GM18868 (cell line): ENCODE data around the gene FAM89A.
"Not testable (repeated sequence)": the region's sequence is repeated elsewhere in the genome, so short reads cannot be mapped to it uniquely, and the experiment has no call there.

ENCODE experiments used
- ATAC-seq: cut with Tn5 transposase; IDR thresholded peaks from one replicate; pipeline ENCODE4 v1.9.1; 2021; ENCODE audit warnings: mild to moderate bottlenecking, moderate library complexity; ENCODE audit not compliant: unreplicated experiment

Gene FAM89A

GRCh38 chr1:231000201-231000600 lies 39.9 kb downstream of the FAM89A start:
- no peak for ATAC-seq

DNA sequence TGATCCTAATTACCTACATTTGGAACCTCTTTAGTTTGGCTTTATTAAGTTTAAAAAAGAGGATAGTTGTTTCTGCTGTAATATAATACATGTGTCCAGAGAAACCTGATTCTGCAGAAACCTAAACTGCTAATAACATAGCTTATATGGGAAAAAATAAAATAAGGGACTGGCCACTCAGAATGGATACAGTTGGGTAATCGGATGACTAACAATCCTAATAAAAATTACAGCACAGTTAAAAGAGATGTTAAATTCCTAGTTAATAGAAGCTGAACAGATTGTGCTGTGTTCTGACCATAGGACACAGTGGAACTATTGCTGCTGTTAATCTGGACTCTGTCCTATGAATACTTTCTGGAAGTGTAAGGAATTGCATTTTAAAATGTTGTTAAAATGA lies 45.2 kb downstream of the FAM89A start:
- no peak for ATAC-seq

DNA sequence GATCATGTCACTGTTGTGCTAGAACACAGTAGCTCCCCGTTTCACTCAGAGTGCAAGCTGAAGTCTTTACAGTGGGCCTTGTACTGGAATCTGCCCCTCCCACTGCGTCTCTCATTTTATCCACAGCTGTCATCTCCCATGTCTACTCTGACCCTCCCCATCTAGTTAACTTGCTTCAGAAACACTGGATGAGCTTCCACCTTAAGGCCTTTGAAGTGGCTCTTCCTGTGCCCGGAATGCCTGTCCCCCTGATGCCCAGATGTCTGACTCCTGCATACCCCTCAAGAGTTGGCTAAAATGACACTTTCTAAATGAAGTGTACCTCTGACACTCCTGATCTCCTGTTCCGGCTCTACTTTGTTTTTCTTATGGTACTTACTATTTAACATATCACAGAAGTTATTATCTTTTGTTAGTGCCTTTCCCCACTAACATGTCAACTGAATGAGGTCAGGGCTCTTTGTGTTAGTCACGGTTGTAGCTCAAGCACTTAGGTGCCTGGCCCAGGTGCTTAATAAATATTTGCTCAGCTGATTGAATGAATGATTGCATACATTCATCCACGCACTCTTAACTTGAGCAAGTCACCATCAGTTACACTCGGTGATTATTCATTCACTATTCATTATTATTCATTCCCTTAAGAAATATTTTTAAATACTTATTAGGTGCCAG lies 47.8 kb downstream of the FAM89A start:
- no peak for ATAC-seq

DNA sequence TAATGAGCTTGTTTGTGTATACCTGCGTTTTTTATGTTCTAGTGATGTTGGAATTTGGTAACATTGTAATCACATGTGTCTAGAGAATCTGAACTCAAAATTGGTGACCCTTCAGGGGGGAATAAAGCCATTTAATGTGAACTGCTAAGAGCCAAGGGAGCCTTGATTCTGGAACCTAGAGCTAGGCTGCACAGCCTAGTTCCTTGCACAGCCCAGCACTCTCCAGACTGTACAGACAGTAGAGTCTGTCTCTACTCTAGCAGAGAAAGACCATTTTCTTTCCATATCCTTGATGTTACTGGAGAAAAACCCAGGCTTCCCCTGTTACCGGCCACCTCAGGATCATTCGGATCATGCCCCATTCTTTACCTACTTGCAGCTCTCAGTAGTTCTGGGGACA lies 52.6 kb downstream of the FAM89A start:
- no peak for ATAC-seq

GRCh38 chr1:230986976-230987375 lies 53.1 kb downstream of the FAM89A start:
- ATAC-seq: no peak

GRCh38 chr1:230985711-230986110 lies 54.3 kb downstream of the FAM89A start:
- no peak for ATAC-seq

DNA sequence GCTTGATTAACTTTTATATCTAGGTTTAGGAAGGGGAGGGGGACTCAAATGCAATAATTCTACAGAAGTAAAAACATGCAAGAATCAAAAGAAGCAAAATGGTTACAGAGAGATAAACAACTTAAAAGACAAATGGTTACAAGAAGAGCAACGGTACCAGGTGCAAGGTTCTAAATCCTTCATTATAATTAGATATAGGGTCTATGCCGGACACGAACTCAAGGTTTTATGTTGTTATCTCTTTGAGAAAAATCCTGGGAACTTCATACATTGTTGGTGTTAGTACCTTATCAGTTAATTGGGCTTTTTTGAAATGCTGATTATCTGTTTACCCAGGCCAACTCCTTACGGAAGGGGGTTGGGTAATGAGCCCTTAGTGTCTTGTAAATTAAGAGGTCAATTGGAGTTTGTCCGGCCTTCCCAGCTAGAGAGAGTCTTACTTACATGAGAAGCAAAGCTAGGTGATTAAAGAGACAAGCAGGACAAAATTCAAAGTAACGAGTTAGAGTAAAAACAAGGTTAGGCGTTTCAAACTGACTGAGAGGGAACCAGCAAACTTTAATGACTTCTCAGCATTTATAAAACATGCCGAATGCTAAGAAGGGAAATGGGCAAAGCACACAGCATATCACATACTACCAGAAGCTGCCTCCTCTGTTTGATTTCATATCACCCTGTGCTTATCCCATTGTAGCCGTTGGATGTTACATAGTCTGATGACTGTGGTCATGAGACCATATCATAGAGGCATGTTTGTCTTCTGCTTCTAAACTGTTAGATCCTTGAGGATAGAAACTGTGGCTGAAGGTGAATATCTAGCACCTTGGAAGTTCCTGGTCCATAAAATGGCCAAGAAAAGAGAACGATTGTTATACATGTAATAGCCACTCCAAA lies 55.2 kb downstream of the FAM89A start:
- ATAC-seq: not testable (repeated sequence)

GRCh38 chr1:230983811-230984210 lies 56.2 kb downstream of the FAM89A start:
- no peak for ATAC-seq

GRCh38 chr1:230982696-230983095 lies 57.4 kb downstream of the FAM89A start:
- no peak for ATAC-seq

DNA sequence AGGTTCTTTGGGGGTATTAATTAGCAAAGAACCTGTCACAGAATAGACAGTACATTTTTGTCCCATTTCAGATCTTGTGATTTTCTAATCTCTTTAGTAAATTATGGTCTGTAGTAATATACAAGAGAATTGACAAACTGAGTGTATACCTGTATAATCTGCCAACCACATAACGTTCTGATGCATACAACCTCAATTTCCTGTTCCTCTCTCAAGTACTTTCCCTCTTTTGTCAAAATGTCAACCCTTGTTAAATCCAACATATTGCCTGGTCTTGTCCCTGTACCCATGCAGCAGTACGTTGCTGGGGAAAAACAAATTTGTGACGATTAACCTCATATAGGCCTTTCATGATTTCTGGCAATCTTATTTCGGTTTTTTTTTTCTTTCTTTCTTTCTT lies 60.1 kb downstream of the FAM89A start:
- ATAC-seq: no peak

DNA sequence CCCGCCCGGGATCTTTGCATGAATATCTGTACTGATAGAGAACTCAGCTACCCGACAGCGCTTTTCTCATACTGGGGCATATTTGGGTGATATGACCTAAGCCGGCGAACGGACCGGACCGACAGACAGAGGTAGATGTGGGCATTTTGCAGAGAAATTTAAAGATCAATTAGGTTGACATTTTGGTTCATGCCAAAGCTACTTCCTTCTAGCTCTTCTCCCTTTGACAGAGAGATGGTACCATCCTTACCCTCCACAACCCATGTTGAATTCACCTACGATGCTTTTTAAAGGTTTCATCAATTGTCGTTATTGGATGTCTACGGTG lies 60.7 kb downstream of the FAM89A start:
- no peak for ATAC-seq

DNA sequence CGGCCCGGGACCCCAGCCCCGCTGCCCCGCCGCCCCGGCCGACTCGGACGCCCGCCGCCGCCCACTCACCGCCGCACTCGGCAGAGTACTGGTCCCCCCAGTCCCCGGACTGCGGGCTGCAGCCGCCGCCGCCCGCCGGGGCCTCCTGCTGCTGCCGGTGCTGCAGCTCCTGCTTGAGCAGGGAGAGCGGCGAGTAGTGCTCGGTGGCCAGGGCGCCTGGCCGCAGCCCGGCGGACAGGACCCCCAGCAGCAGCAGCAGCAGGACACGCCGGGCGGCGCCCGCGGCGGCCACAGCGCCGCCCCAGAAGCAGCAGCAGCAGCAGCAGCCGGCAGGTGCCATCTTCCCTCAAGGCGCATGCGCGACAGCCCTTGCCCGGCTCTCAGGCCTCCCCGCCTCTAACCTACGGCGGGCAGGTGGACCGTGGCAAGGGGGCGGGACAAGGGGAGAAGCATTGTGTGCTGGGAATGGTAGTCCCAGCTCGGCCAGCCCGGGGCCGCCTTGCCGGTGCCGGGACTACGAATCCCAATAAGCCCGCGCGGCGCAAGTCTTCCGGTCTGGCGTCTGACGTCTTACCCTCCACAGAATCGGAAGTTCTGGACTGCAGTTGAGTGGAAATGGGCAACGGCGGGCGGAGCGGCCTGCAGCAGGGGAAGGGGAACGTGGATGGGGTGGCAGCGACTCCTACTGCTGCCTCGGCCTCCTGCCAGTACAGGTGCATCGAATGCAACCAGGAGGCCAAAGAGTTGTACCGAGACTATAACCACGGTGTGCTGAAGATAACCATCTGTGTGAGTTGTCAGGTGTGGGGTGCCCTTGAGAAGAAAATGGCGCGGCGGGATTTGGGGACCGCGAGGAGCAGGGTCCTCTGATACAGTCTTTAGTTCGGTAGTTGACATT lies 61.3 kb downstream of the FAM89A start, which contains the start of the genes ARV1 and TTC13:
Gene ARV1 (plus strand): TSS at position 604 of the 898 bp plus-strand sequence. CDS start 12 bp downstream, at position 616.
Gene TTC13 (minus strand): TSS at position 371 of the 898 bp plus-strand sequence. CDS start 31 bp downstream, at position 340.
- ATAC-seq: peak; percentile 91

DNA sequence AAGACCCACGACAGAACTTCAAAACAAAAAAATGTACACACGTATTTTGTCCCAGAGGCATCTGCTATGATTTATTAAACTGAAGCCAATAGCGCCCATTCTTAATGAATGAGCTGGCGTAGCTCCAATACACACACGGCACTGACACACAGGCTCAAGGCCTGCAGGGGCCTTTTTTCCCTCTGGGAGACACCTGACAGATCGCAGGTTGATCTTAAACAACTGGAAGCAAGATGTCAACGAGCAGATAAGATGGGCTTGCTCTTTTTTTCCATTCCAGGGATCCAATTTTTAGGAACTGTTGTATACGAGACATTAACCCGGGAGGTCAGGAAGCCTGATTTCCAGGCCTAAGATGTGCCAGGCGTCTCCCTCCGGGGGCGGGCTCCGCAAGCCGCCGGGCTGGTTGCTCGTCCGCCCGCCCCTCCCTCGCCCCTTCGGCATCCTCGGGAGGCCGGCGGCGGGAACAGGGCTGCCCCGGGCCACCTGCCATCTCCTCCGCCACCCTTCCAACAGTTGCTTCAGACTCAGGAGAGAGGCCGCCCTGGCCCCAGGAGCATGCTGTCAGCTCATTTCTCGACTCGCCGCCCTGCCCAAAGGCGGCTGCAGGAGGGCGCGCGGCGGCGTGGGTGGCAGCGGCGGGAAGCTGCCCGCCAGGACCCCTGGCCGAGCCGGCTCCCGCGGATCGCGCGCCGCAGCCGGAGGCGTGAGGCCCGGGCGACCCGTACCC lies 62.1 kb downstream of the FAM89A start:
- peak; percentile 5 for ATAC-seq

- ATAC-seq: no peak
These were observed 63.0 kb downstream of the FAM89A start for GRCh38 chr1:230976825-230977747.

- ATAC-seq: no peak
These were observed 63.7 kb downstream of the FAM89A start for GRCh38 chr1:230976360-230976759.

- ATAC-seq: no peak
These were observed 64.4 kb downstream of the FAM89A start for GRCh38 chr1:230975636-230976035.

DNA sequence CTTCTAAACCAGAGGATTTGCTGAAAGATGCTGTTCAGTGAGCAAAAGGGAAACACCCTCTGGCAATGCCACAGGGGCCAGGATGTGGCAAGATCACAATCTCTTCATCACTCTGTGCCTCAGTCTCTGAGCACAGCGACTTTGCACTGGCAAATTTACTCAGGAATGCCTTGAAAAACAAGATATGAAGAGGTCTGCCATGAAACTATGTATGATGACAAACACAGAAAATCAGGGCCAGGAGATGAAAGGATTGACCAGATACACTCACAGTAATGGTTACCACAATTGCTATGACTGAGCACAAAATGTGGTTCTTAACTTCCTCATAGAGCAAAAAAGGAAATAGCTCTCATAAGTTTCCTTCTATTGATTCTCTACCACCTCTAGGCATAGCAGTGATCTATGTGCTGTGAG lies 67.2 kb downstream of the FAM89A start:
- ATAC-seq: peak; percentile 88

DNA sequence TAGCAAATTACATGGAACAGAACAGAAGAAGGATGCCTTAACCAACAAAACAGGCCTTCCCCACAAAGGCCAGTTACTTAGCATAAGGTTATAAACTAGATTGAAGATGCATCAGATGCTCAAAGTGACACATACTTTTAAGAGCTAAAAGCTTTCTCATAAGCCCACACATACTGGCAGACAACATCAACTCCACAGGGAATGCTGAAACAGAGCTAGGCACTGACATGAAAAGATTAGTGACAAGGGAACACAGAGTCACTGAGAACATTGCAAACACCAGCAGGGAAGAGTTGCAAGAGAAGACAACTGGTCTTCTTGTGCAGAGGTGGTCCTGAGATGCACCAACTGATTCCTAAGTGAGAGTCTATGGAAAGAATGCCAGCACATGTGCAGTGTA lies 68.3 kb downstream of the FAM89A start:
- no peak for ATAC-seq

DNA sequence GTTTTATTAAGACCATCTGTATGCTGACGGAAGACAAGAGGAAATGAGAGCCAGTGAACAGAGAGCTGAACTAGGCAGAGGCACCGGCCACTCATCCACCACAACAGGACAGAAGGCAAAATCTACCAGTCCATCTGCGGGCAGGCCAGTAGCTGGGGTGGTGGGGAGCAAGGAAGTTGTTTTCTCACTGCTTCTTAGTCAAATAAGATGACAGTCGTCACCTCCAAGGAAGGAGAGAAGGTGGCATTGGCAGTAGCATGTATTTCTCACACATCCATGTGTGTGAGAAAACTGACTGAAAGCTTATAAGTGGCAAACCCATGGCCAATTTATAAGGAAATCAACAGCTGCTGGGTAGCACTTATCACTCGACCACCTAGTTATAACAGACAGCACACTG lies 69.6 kb downstream of the FAM89A start:
- ATAC-seq: no peak
